LoVo (cell line): Measurements from ENCODE around the gene GRIA4.

Source experiments
- DNase-seq: peaks from one replicate; pipeline ENCODE4 v3.0.0-alpha.2; 2016; ENCODE audit warnings: low spot score

GRIA4 gene

GRCh38 chr11:105609832-105610781 lies at the start of gene GRIA4:
GRIA4 (plus strand) TSS chr11:105610073; CDS start chr11:105610998, 925 bp downstream.
- DNase-seq = no peak

DNA sequence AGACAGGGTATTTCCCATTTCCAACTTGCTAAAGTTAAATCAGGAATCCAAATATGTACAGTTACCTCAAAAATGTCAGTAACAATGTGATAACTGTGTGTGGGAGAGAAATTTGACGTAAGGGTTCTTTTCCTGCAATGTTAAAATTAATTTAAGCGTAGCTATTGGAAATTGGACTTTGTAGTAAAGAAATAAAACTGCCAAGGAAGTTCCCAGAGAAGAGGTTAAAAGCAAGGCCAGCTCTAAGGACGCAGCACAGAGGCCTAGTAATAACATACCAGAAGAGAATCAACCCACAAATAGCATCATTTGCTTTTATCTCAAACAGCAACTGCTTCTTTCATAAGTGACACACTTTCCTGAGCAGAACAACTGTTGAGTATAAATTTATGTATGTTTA lies 36.8 kb upstream of the GRIA4 start:
- no peak for DNase-seq

GRCh38 chr11:105574974-105575373 lies 34.9 kb upstream of the GRIA4 start:
- DNase-seq = no peak

DNA sequence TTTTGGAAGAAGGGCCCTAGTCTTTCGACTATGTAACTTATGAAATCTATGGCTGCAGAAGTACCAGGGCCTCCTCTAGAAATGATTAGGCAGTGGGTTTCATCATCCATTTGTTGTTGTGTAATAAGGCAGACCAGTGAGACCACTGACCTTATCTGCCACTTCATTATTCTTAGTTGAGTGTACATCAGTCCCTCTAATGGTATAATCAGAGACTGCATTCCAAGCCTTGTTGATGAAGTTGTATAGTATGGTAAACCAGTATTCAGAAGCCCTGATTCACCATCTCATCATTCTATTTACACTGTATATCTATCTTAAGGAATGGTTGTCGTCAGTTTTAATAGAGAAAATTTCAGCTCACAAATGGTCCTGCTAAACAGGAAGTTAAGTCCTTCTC lies 32.2 kb upstream of the GRIA4 start:
- DNase-seq = no peak

- no peak for DNase-seq
Observed at GRCh38 chr11:105579111-105579510, 30.8 kb upstream of the GRIA4 start.

GRCh38 chr11:105582497-105582896 lies 27.4 kb upstream of the GRIA4 start:
- DNase-seq = no peak

- no peak for DNase-seq
Observed at GRCh38 chr11:105588001-105588400, 21.9 kb upstream of the GRIA4 start.

- DNase-seq = no peak
Observed at GRCh38 chr11:105589346-105589745, 20.5 kb upstream of the GRIA4 start.

DNA sequence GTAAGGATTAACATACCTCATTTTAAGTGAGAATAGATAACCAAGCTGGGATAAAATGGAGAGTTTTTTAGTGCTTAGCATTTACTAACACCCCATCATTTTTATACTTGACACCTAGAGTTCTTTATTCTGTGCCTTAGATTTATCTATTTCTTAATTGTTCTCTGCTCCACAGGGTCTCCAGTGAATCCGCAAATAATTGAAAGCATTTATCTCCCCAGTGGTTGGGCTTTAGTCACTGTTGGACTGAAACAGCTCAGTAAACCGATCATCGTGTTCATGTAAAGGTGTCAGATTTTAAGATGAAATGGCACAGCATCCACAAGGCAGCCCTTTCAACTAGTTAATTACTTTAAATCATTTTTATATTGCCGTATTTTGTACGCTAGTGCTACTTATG lies 17.8 kb upstream of the GRIA4 start:
- DNase-seq = no peak

- no peak for DNase-seq
Observed at GRCh38 chr11:105598371-105598770, 11.5 kb upstream of the GRIA4 start.

DNA sequence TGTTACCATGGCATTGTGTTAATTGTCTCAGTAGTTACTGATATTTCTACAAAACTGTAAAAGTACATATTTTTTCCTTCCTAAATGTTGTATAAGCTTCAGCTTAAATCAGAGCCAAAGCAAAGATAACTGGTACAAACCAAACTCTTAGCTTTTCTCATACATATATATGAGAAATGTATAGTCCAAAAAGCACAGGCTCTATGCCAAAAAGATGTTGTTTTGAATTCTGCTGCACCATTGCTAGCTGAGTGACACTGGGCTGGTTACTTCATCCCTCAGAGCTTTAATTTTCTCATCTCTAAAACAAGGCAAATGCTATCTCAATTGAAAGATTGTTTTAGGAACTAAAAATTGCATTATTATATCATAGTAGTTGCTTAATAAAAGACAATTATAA lies 6.7 kb upstream of the GRIA4 start:
- DNase-seq = no peak

DNA sequence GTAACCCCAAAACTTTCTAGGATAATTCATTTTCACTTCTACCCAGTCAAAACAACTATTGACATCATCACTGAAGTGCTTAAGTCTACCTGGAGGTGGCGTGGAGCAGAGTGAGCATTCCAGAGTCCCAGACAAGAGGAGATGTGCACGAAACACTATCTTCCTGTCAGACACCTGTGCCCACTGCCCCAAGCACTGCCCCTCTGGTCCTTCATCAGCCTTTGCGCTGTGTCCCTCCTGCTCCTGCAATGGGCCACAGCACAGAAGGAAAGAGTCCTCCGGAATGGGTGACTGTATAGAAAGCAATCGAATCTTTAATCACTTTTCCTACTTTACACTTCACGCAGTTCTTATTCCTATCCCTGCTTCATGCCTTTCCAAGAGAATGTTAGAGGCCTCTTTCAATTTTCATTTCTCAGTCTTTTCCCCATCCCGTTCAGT lies 512 bp upstream of the GRIA4 start:
- no peak for DNase-seq

- DNase-seq = no peak
Observed at GRCh38 chr11:105610871-105611571, 1.1 kb downstream of the GRIA4 start.

GRCh38 chr11:105611572-105612441 lies 1.9 kb downstream of the GRIA4 start:
- no peak for DNase-seq

DNA sequence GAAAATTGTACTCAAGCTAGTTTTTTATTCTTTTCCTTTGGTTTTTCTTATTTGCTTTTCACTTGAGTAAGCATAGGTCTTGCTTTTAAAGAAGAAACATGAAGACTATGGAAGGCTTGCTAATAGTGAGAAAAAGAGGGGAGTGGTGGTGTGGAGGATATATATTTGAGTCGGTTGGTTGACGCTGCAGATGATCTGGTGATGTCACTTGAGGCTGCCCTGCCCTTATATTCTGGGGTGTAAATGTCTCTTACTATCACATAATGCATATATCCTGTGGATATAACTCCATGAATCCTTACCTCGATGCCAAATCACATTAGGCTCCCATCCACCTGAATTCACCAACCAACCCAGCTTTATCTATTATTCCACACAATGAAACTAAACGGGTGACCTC lies 2.9 kb downstream of the GRIA4 start:
- no peak for DNase-seq

DNA sequence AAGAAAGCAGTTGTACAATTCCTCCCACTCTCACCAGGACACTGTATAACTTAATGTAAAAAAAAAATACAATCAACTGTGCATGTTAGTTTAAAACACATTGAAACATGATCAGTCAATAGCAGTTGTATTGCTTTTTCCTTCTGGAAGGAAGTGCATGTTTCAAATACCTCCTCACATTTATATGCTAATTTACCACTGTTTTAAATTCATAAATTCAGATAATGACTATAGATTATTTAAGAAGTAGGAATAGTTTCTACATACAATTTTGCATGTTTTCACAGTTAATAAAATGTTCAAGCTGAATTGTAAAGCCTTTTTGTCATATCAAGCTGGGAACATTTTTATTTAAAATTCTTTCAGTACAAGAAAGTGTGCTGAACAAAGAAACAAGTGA lies 3.3 kb downstream of the GRIA4 start:
- DNase-seq = no peak

DNA sequence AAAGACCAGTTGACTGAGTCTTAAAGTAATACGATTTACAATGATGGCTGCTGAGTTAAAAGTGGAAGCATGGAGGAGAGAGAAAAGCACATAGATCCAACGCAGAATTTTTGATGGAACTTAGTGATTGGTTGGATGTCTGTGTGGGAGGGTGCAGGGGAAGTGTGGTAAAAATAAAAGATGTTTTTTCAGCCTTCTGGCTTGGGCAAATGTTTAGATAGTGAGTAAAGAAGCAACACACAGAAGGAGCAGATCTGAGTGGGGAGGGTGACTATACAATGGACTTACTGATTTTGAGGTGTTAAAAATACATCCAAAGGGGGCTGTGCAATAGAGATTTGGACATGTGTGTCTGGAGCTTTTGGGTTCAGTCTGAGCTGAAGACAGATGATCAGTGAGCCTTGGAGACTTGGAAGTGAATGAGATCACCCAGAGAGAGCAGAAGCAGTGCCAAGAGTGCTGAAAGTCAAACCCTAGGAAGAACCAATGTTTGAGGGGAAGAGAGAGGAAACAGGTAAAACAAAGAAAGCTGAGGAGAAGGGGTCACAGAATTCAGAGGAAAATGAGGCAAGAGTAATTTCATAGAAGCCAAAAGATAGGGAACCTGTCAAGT lies 8.6 kb downstream of the GRIA4 start:
- no peak for DNase-seq

GRCh38 chr11:105619556-105619955 lies 9.7 kb downstream of the GRIA4 start:
- no peak for DNase-seq

GRCh38 chr11:105622016-105622415 lies 12.1 kb downstream of the GRIA4 start:
- no peak for DNase-seq

GRCh38 chr11:105632316-105632715 lies 22.4 kb downstream of the GRIA4 start:
- no peak for DNase-seq

DNA sequence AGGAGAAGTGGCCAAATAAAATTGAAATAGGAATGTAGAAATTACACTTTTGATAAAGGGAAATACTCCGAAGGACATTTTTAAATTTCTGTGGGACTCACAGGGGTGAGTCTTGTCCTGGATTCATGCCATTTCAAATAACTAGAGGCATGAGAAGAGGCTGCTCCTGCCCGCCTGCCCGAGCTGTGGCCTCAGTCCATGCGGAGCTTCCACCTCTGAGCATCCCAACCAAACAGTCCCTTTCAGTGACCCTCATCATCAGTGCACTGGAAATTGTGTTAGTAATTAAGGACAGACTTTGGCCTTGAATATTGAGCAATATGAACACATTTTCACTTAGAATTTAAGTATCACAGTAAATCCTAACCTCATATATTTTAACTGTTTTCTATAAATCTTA lies 25.6 kb downstream of the GRIA4 start:
- no peak for DNase-seq

DNA sequence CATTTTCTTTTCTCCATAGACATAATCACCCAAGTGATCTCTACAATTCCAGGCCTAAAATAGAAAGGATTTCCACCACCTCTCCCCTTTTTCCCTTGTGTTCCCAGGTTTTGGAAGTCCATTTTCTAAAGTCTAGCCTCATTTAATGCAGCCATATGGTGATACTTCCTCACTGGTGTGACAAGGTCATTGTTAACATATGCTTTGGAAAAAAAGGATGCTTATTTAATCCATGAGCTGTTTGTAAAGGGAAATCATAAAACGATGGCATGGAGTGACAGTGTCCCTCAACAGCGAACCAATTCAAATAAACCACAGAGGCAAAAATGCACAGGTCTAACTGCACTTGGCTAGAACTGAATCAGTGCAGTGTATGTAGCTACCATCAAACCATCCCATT lies 26.6 kb downstream of the GRIA4 start:
- DNase-seq = no peak
